Pancreas (tissue), 10 donors: ENCODE measurements around the gene SNED1. TPM values are rescaled to one million over a fixed set of nuclear protein-coding genes. Genes with fewer than 3 reads are reported as not detected.

Experiments
- ATAC-seq, 4 donors: fragments of 200-7000 bp; cut with Tn5 transposase; one replicate each; pipeline versions ENCODE4 v1.8.0 to v1.9.1; 2020; ENCODE audit warnings: mild to moderate bottlenecking in 4 of 4, moderate library complexity in 4 of 4
- DNase-seq, 6 donors: peaks; one replicate each; pipeline ENCODE4 v3.0.0-alpha.2; 2020
- FAIRE-seq: peaks from 2 replicates; lab custom pipeline; 2012; peaks lifted over from hg19 to GRCh38; lab: Jason Lieb, UNC
- H3K27ac ChIP-seq, 4 donors: fragments of 200-600 bp; sonication (generic); 1 replicate in 3 of 4; 2 replicates in 1 of 4; pipeline versions ENCODE4 v1.5.0 to v1.8.0; 2020
- H3K27me3 ChIP-seq, 4 donors: fragments of 200-600 bp; one replicate each; pipeline ENCODE4 v1.8.0; 2021
- H3K36me3 ChIP-seq, 3 donors: fragments of 200-600 bp; sonication (generic) in 1 of 3; one replicate each; pipeline versions ENCODE4 v1.5.0 to v1.8.0; 2020 to 2021
- H3K4me1 ChIP-seq, 3 donors: fragments of 200-600 bp; one replicate each; pipeline ENCODE4 v1.8.0; 2021
- H3K4me3 ChIP-seq, 4 donors: fragments of 200-600 bp; sonication (generic) in 2 of 4; one replicate each; pipeline versions ENCODE4 v1.5.0 to v1.8.0; 2020 to 2021
- H3K9me3 ChIP-seq, 4 donors: fragments of 200-600 bp; one replicate each; pipeline ENCODE4 v1.8.0; 2021
- CTCF ChIP-seq, 4 donors: fragments of 200-600 bp; sonication (generic) in 3 of 4; IDR thresholded peaks; one replicate each; pipeline versions ENCODE4 v1.5.0 to v1.8.0; 2021; ENCODE audit warnings: antibody characterized with exemption in 4 of 4
- WGBS, 2 donors: extraction: QIAGEN DNeasy Blood & Tissue Kit; methylation state at CpG; one replicate each; pipeline ENCODE4 v1.1.7; 2013; 5-methylcytosine and 5-hydroxymethylcytosine counted together
- intact Hi-C, 3 donors: fragments of 100-400 bp; cut with DNase I; formaldehyde crosslinking; loops; one replicate each; pipeline versions ENCODE4 v1.11.1 to v1.14.2; 2022
- polyA plus RNA-seq, 2 donors: library from polyadenylated mRNA; stranded (reverse); fragments of 200-250 nt; gene quantifications; one replicate each; pipeline ENCODE4 v1.2.3, GENCODE V29; 2013
- total RNA-seq, 6 donors: library from RNA; stranded (reverse); fragmentation: NEBNext Ultra II Directional in 4 of 6; extraction: Animal tissue kit (Norgen Biotek cat#: 25700) in 4 of 6; gene quantifications; one replicate each; pipeline versions ENCODE4 v1.2.1 to v1.2.4, GENCODE V29; 2021 to 2023
- donor health status: healthy with polysubstance abuse.
- donor health status: DM: no; HTN: no; CAD: no; lungs with moderate emphysema.
- donor health status: DM: no; HTN: no; CAD: no.
- donor health status: control.
- donor health status: control.
- donor health status: Bipolar disorder and iron deficiency.
- donor health status: DM: yes; HTN: yes; CAD: no.
- donor health status: DM: no; HTN: no; CAD: no.
- donor health status: DM: no; HTN: no; CAD: no.
- donor health status: DM: yes; HTN: yes; CAD: no.

SNED1 gene
- total and polyA plus RNA-seq, 8 donors: 6.6 to 19.2 (median 10.0) TPM

- no peak overlapping the region for H3K4me3 ChIP-seq
- no peak for TF ChIP-seq CTCF (IDR thresholded peaks at IDR 0.05)
- no peaks in the 10 kb centered on the region for H3K9me3 ChIP-seq
- H3K27ac ChIP-seq: no peak overlapping the region
- DNase-seq: peak in 4 of 6 donors; percentile 31 to 90 (median 64)
- no peaks in the 10 kb centered on the region for H3K36me3 ChIP-seq
- no peaks in the 10 kb centered on the region for H3K4me1 ChIP-seq
- 74 to 89% methylated on average over 16 of the region's 16 CpGs for WGBS, 2 donors
- ATAC-seq: peak in 3 of 4 donors; percentile 78 to 98 (median 92)
- H3K27me3 ChIP-seq: no peaks in the 10 kb centered on the region
- FAIRE-seq: no peak
- intact Hi-C loops: no loop called here
Observed at GRCh38 chr2:241123816-241124536, 125.6 kb downstream of the SNED1 start.

DNA sequence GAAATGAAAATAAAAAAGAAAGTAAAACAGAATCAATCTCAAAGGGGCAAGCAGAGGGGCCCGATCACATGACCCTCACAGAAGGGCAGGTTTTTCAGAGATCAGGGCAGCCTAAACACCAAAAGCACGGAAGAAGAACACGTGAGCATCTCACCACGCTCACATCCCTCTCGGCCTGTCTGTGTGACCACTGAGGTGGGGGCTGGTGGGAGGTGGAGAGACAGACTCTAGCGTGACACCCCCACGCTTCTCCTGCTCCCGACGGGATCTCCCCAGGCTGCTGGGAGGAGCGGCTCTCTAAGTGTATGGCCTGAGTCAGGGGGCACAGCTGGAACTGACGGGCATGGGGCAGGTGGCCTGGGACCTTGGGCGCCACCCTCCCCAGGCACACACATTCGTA, 127.2 kb downstream of the SNED1 start:
- Histone ChIP-seq H3K4me3 (no peak overlapping the region), H3K27me3 (no peaks in the 10 kb centered on the region), H3K36me3 (no peaks in the 10 kb centered on the region), H3K27ac (no peak overlapping the region), H3K9me3 (no peaks in the 10 kb centered on the region), H3K4me1 (no peaks in the 10 kb centered on the region)
- FAIRE-seq (no peak), ATAC-seq (no peak), DNase-seq (peak in 1 of 6 donors; percentile 17)
- intact Hi-C loops: no loop called here
- no peak for TF ChIP-seq CTCF (IDR thresholded peaks at IDR 0.05)
- WGBS, 2 donors: 91 to 96% methylated on average over 13 of the region's 13 CpGs

- ATAC-seq (no peak), FAIRE-seq (no peak), DNase-seq (peak in 1 of 6 donors; percentile 39)
- H3K9me3 ChIP-seq: no peaks in the 10 kb centered on the region
- H3K4me3 ChIP-seq: no peak overlapping the region
- TF ChIP-seq CTCF (IDR thresholded peaks at IDR 0.05): no peak
- WGBS, 2 donors: 80 to 81% methylated on average over 21 of the region's 21 CpGs
- H3K4me1 ChIP-seq: no peaks in the 10 kb centered on the region
- H3K27ac ChIP-seq: no peak overlapping the region
- no peaks in the 10 kb centered on the region for H3K27me3 ChIP-seq
- intact Hi-C loops: no loop called here
- no peaks in the 10 kb centered on the region for H3K36me3 ChIP-seq
Observed at GRCh38 chr2:241126201-241126611, 127.8 kb downstream of the SNED1 start.

- Histone ChIP-seq H3K27ac (no peak overlapping the region), H3K9me3 (no peaks in the 10 kb centered on the region), H3K4me1 (no peaks in the 10 kb centered on the region), H3K36me3 (no peaks in the 10 kb centered on the region), H3K4me3 (no peak overlapping the region), H3K27me3 (no peaks in the 10 kb centered on the region)
- no peak for TF ChIP-seq CTCF (IDR thresholded peaks at IDR 0.05)
- 93 to 94% methylated on average over 18 of the region's 18 CpGs for WGBS, 2 donors
- peak in 2 of 6 donors; percentile 33 to 48 for DNase-seq
- intact Hi-C loops: no loop called here
- no peak for ATAC-seq
- no peak for FAIRE-seq
Observed at GRCh38 chr2:241126771-241127202, 128.4 kb downstream of the SNED1 start.

GRCh38 chr2:241128266-241128665, 129.8 kb downstream of the SNED1 start:
- WGBS, 2 donors: 95 to 96% methylated on average over 8 of the region's 8 CpGs
- no peak for TF ChIP-seq CTCF (IDR thresholded peaks at IDR 0.05)
- DNase-seq: peak in 1 of 6 donors; percentile 22

More at GRCh38 chr2:241128266-241128665, 129.8 kb downstream of the SNED1 start:
- FAIRE-seq (no peak), ATAC-seq (no peak)
- intact Hi-C loops: no loop called here
- H3K4me3 ChIP-seq: no peak overlapping the region
- H3K36me3 ChIP-seq: no peaks in the 10 kb centered on the region
- no peaks in the 10 kb centered on the region for H3K27me3 ChIP-seq
- no peaks in the 10 kb centered on the region for H3K4me1 ChIP-seq
- no peak overlapping the region for H3K27ac ChIP-seq
- no peaks in the 10 kb centered on the region for H3K9me3 ChIP-seq
